ENCODE measurements around the gene SAPCD2.

DNA sequence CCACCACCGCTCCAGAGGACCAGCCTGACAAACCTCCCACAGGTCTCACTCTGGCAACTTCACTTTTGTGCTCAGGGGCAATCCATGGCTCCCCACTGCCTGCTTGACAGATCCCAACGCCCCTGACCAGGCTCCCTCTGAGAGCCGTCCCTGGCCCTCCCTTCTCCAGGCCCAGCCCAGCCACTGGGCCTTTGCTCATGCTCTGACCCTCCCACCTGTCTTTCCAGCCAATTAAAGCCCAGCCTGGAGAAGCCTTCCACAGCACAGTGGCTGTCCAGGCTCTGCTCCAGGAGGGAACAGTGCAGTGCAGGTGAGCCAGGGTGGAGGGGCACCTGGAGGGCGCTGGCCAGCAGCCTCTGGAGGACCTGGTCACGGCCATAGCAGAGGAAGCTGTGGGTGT is 19.8 kb downstream of the SAPCD2 start:
- TF ChIP-seq POLR2A (IDR thresholded peaks at IDR 0.05; ENCODE audit: low read depth, low read length) (no peak), POLR2AphosphoS5 (IDR thresholded peaks at IDR 0.05; ENCODE audit: low read depth, low read length) (no peak)

All from GM12892 (cell line).